Left renal pelvis (tissue), 4 donors: ENCODE measurements around the gene PDZRN3. TPM values are rescaled to one million over a fixed set of nuclear protein-coding genes. Genes with fewer than 3 reads are reported as not detected.

ENCODE experiments used
- DNase-seq, 4 donors: peaks; one replicate each; pipeline ENCODE4 v3.0.0-alpha.2; 2013; ENCODE audit warnings: low read depth in 4 of 4, low spot score in 3 of 4
- polyA plus RNA-seq, 4 donors: library from polyadenylated mRNA; unstranded; fragments of 120-200 nt; gene quantifications; one replicate each; pipeline ENCODE4 v1.2.1, GENCODE V29; 2013; ENCODE audit not compliant: insufficient read length in 4 of 4

PDZRN3 gene
- polyA plus RNA-seq, 4 donors: 35.8 to 56.4 (median 48.3) TPM

- peak in 2 of 4 donors; percentile 46 to 48 for DNase-seq
Measured at GRCh38 chr3:73624017-73624820, 522 bp downstream of the PDZRN3 start.

DNA sequence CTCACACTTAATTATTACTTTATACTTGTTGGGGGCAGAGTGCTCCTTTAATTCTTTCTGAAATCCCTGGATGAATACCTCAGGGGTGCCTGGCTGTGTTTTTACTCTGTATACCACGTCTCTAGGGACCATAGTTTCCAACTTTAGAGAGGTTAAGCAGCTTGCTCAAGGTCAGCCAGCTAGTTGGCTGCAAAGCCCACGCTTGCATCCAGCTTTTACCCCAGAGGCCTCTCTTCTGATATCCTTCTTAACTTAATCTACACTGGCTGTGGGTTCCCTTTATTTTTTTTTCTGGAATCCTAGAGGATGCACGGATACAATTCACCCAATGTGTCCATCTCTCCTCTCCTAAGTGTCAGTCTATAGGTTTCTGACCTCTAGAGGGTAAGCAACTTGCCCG is 1.4 kb downstream of the PDZRN3 start:
- DNase-seq: no peak

DNA sequence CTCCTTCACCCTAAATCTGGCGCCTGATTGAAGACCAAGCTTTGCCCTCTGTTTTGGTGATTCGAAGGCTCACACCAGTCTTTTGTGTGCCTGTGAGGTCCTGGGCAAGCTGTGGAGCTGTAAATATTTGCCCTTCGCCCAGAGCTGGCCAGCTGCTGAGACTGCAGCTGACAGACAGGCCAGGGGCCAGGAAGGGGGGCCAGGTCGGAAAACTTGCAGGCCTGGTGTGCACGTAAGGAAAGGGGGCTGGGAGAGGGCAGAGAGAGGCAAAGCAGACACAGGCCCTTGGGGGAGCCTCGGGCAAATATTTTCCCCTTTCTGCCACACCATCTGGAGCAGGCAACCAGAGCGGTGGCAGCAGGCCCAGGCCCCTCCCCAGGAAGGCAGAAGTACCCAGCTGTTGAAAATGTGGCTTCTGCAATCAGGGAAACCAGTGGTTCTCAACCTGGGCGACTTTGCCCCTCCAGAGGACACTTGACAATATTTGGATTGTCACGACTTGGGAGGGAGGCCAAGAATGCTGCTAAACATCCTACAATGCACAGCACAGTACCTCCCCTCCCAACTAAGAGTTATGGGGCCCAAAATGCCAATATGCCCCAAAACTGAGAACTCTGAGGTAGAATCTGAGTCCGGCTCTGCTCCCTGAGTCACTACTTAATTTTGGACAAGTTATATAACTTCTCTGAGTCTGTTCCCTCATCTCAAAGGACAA is 2.5 kb downstream of the PDZRN3 start:
- DNase-seq: peak in 1 of 4 donors; percentile 37

DNA sequence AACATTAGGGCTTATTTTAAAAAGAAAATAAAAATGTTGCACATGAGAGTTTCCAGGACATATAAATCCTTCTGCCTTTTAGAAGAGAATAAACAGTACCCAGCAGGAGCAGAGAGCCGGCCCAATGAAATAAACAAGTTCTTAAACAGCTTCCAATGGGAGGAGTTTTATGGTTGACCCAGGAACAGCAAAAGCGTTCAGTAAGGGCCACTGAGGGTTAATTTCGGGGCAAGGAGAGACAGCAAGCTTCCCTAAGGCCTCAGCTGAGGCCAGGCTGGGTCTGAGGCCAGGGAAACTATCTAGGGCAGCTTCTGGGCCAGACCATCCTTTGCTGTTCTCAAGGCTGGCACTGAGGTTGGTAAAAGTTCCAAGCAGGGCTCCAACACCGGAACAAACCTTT is 3.4 kb downstream of the PDZRN3 start:
- no peak for DNase-seq

DNA sequence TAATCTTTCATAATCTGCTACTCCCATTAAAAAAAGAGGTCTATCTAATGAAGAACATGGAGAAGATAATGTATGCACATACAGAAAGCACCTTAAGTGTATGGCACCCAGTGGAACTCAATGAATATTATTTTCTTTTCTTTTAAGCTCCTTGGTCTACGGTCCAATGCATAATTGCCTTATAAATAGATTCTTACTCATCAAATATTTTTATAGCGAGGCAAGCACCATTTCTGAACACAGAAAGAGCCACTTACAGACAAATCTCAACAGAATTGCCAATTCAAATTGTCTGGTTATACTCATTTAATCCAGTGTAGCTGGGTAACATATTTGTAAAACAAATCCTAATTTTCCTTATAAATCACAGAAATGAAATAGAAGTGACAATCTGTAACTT is 6.3 kb downstream of the PDZRN3 start:
- no peak for DNase-seq

DNA sequence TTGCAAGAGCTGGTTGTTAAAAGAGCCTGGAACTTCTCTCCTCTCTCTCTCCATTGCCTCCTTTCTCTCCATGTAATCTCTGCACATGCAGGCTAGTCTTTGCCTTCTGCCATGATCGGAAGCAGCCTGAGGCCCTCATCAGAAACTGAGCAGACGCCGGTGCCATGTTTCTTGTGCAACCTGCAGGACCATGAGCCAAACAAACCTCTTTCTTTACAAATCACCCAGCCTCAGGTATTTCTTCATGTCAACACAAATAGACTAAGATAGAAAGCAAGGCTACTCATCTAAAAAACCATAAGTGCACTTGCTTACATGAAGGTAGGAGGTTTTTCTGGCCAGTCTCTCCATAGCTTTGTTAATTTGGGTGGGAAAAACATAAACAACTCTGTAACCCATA is 8.7 kb downstream of the PDZRN3 start:
- DNase-seq: no peak

DNA sequence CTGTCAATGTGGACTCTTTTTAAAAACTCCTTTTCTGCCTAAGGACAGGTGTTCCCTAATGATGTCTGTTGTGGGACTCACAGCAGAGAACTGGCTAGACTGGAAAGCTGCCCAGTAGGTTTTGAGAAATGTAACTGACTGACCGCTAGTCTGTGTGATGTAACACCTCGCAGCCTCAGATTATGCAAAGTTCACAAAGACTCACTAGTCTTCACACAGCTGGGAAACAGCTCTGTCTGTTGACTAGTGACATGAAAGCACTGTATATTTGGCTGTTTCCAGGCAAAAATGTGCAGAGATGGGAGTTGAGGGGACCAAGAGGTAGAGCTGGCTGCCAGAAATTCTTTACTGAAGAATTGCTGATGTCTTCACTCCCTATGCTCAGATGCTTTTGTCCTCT is 10.3 kb downstream of the PDZRN3 start:
- DNase-seq: no peak

DNA sequence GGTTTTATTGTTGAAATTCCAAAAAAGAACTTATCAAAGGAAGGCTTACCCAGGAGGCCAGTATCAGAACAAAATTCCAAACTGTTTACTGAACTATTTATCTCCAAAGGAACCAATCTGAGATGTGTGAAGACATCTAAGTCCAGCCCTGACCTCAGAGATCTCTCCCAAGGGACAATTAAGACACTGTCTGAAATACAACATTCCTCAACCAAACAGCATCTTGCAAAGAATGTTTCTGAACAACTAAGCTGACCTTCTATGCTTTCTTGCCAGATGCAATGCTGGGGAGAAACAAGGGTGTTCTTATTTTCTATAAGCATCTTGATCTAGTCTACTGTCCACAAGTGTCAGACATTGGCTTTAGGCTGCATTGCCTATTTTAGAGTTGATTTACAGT is 13.6 kb downstream of the PDZRN3 start:
- DNase-seq: no peak

DNA sequence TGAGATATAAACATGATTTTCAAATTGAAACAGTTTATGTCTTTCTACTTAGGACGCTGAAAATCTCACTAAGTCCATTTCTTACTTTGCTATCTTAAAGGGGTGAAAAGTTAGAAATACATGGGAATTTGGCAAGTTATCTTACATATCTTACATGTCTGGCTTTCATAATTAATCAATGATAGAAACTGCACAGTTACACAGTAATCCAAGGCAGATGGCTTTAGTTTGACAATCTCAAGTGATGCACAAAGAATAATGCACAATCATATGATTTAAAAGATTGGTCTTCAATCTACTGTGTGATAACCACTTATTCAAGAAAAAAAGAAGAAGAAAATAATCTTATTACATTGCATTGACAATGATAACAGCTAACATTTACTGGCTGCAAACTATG is 14.2 kb downstream of the PDZRN3 start:
- no peak for DNase-seq

DNA sequence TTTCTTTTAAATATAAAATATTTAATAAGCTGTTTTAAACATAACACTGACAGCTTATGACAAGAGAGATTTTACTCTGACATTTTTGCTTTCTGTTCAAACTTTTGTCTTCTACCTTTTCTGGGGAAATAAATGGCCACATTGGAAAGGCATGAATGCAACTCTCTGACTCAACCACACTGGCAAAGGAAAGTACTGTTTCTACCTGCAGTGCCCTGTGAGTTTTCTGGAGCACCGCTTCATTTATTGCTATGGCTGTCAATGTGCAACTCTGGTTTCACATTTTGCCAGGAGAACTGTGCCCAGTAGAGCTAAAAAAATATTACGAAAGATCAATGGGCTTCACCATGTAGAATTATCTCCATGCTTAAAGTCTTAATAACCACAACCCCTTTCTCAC is 15.1 kb downstream of the PDZRN3 start:
- DNase-seq: no peak

GRCh38 chr3:73609315-73609641 is 15.5 kb downstream of the PDZRN3 start:
- no peak for DNase-seq

- DNase-seq: no peak
Measured at GRCh38 chr3:73608456-73609314, 16.1 kb downstream of the PDZRN3 start.

DNA sequence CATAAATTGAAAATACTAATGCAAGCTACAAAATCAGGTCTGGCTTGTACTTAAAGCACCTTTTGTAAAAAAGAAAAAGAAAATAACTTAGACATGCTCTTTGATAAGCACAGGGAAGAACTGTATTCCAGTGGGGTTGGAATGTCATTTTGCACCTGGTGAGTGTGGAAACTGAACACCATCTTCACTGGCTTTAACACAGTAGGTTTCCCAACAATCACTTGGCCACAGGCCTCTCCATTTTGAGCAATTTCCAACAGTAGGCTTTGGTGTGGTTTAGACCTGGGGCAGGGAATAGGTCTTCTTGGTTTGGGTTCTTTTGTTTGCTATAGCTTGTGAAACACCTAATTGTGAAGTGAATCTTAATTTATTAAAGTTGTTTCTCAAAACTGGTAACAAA is 18.9 kb downstream of the PDZRN3 start:
- no peak for DNase-seq

GRCh38 chr3:73605412-73605811 is 19.3 kb downstream of the PDZRN3 start:
- DNase-seq: no peak

DNA sequence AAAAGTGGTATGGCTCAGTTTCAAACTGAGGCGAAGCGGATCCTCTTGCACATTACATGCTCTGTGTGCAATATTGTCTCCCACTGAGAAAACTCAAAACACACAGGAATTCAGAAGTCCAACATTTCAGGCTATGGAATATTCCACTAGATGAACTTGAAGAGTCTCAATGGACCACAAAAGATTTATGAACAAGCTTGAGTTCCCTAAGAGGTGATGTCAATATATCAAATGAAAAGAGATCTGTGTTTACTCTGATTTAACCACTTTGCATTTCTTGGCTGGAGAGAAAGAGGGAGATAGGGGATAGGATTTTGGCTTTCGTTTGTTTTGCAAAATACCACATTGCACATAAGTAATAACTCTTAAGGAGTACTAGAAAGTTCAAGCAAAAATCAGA is 20.3 kb downstream of the PDZRN3 start:
- DNase-seq: no peak

DNA sequence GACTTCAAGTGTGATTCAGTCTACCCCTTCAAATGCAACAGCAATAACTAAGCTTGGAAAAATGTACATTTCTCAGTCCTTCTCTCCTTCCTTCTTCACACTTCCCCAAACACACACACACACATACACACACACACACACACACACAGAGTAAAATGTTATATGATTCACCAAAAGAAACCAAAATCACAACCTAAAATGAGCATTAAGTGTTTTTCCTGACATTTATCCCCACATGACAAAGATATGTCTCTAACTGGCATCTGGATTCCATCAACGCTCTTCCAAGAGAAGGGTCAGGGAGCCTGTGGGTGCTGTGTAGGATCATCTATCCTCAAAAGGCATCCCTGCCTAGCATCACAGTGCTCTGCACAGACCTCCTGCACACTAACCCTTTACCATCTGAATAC is 21.0 kb downstream of the PDZRN3 start:
- no peak for DNase-seq

DNA sequence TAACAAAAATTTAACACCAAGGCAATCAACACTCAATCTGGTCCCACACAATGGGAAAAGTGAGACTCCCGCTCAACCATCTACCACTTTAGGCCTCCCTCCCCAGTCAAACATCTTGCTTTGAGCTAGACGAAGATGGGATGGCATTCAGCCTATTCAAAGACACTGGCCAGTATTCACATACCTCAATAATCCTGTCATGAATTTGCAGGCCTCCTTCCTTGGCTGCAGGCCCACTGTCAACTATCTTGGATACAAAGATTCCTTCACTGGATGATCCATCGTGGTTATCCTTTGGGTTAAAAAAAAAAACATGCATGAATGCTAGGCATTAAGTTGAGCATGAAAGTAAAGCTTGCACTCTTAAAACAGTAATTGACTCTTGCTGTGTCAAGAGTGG is 22.6 kb downstream of the PDZRN3 start:
- no peak for DNase-seq

GRCh38 chr3:73601481-73601880 is 23.3 kb downstream of the PDZRN3 start:
- no peak for DNase-seq

- DNase-seq: no peak
Measured at GRCh38 chr3:73601011-73601410, 23.7 kb downstream of the PDZRN3 start.

DNA sequence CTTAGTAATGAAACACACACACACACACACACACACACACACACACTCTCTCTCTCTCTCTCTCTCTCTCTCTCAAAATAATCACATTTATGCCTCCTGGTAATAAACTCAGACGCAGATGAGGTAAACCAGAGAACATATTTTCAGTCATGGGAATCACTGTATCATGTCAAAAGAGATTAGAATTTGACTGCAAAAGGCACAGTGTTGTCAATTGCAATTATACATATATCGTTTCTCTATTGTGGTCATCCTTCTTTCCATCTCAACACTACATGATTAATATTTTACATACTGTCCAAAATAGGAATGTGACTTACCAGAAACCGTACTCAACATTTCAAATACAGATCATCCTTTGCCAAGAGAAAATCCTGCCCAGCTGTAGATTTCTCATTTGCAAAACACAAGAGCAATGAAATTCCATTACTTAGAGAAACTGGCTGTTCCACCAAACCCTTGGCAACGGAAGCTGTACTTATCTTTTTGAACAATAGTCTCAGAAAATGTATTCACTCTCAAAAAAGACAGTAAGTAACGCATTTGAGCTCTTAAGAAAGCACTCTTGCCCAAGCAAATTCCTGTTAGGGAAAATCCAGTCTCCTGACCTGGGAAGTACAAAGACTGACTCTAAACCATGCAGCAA is 24.3 kb downstream of the PDZRN3 start:
- no peak for DNase-seq

GRCh38 chr3:73599605-73600004 is 25.1 kb downstream of the PDZRN3 start:
- no peak for DNase-seq
